K562 (cell line): Measurements from ENCODE around the gene KLHDC2.

Experiments
- JUNB ChIP-seq: fragments of 450-650 bp; formaldehyde crosslinking; conservative IDR thresholded peaks from 2 replicates; pipeline ENCODE4 v1.4.0; 2020; ENCODE audit warnings: mild to moderate bottlenecking
- TF ChIP-seq, protein P1 (sequence below), 3 experiments: IDR thresholded peaks in 2 of 3; conservative IDR thresholded peaks in 1 of 3; 2 replicates each; pipeline ENCODE4 v1.5.1; 2011 to 2012; ENCODE audit warnings: low read length in 3 of 3, mild to moderate bottlenecking in 3 of 3, control low read depth in 2 of 3, improper control_type of control experiment in 1 of 3, inconsistent platforms in 1 of 3, low read depth in 1 of 3, mixed read lengths in 1 of 3, moderate library complexity in 1 of 3; ENCODE audit not compliant: insufficient read depth in 2 of 3

- TF ChIP-seq, protein P1, sequence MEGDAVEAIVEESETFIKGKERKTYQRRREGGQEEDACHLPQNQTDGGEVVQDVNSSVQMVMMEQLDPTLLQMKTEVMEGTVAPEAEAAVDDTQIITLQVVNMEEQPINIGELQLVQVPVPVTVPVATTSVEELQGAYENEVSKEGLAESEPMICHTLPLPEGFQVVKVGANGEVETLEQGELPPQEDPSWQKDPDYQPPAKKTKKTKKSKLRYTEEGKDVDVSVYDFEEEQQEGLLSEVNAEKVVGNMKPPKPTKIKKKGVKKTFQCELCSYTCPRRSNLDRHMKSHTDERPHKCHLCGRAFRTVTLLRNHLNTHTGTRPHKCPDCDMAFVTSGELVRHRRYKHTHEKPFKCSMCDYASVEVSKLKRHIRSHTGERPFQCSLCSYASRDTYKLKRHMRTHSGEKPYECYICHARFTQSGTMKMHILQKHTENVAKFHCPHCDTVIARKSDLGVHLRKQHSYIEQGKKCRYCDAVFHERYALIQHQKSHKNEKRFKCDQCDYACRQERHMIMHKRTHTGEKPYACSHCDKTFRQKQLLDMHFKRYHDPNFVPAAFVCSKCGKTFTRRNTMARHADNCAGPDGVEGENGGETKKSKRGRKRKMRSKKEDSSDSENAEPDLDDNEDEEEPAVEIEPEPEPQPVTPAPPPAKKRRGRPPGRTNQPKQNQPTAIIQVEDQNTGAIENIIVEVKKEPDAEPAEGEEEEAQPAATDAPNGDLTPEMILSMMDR (IDR thresholded peaks at IDR 0.05 in 2 of 3, conservative IDR thresholded peaks at IDR 0.05 in 1 of 3; ENCODE audit: insufficient read depth in 2 of 3, low read depth in 1 of 3, low read length in 3 of 3) = no peak
- TF ChIP-seq JUNB = no peak
These were observed 47.2 kb upstream of the KLHDC2 start for GRCh38 chr14:49720744-49721143.
